ENCODE results near the gene SFR1. TPM values are rescaled to one million over a fixed set of nuclear protein-coding genes. Genes with fewer than 3 reads are reported as not detected.
A peak's percentile ranks its signal among the peaks of the same experiment; 100 is the strongest.

SFR1 gene
- total RNA-seq, 1 donor from 2014 or later = 5.5 TPM

GRCh38 chr10:104120512-104120902, 1.5 kb upstream of the SFR1 start:
- ATAC-seq = no peak
- peak overlapping the region; percentile 65 for H3K4me3 ChIP-seq
- DNase-seq = no peak
- H3K36me3 ChIP-seq = no peaks in the 10 kb centered on the region
- H3K27ac ChIP-seq = peak overlapping the region; percentile 100
- no peaks in the 10 kb centered on the region for H3K27me3 ChIP-seq
- H3K4me1 ChIP-seq = peaks cover 6% of the 10 kb centered on the region
- intact Hi-C loops (cut with DNase I) = no loop called here
- TF ChIP-seq, protein P1, sequence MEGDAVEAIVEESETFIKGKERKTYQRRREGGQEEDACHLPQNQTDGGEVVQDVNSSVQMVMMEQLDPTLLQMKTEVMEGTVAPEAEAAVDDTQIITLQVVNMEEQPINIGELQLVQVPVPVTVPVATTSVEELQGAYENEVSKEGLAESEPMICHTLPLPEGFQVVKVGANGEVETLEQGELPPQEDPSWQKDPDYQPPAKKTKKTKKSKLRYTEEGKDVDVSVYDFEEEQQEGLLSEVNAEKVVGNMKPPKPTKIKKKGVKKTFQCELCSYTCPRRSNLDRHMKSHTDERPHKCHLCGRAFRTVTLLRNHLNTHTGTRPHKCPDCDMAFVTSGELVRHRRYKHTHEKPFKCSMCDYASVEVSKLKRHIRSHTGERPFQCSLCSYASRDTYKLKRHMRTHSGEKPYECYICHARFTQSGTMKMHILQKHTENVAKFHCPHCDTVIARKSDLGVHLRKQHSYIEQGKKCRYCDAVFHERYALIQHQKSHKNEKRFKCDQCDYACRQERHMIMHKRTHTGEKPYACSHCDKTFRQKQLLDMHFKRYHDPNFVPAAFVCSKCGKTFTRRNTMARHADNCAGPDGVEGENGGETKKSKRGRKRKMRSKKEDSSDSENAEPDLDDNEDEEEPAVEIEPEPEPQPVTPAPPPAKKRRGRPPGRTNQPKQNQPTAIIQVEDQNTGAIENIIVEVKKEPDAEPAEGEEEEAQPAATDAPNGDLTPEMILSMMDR (IDR thresholded peaks at IDR 0.05) = no peak
- no peaks in the 10 kb centered on the region for H3K9me3 ChIP-seq

DNA sequence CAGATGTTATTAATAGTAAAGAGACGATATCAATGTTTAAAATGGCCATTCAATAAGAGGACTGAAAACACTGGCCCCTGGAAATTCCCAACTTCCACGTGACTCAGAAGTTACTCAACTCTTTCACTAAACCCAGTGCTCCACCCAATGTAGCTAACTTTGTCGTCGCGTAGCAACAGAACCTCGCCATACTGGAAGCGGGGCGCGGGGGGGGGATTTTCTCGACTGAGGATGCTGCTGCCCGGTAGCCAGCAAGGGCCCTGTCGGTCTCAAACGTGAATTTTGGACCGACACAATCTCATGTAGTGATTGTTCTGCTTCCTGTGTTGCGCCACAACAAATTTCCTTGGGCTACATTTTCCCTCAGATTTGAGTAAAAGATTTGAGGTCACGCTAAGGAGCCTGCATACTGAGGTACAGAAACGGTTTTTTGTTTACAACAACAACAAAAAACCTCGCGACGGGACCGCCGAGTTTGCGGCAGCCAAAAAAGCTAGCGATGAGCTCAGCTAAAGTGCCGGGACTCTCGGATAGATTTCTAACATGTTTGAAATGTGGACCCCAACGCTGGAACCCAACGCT, 977 bp upstream of the SFR1 start:
- H3K4me1 ChIP-seq = peaks cover 6% of the 10 kb centered on the region
- TF ChIP-seq, protein P1 (IDR thresholded peaks at IDR 0.05) = no peak
- intact Hi-C loops (cut with DNase I) = no loop called here
- no peaks in the 10 kb centered on the region for H3K9me3 ChIP-seq
- H3K36me3 ChIP-seq = no peaks in the 10 kb centered on the region
- H3K27ac ChIP-seq = peak overlapping the region; percentile 100
- no peaks in the 10 kb centered on the region for H3K27me3 ChIP-seq
- DNase-seq (peak; percentile 94), ATAC-seq (peak; percentile 69)
- H3K4me3 ChIP-seq = peak overlapping the region; percentile 65

- Histone ChIP-seq H3K9me3 (no peaks in the 10 kb centered on the region), H3K4me3 (peak overlapping the region; percentile 77), H3K4me1 (peaks cover 6% of the 10 kb centered on the region), H3K27ac (peak overlapping the region; percentile 100), H3K27me3 (no peaks in the 10 kb centered on the region), H3K36me3 (no peaks in the 10 kb centered on the region)
- intact Hi-C loops (cut with DNase I) = no loop called here
- TF ChIP-seq, protein P1 (IDR thresholded peaks at IDR 0.05) = no peak
- no peak for DNase-seq
- no peak for ATAC-seq
Measured at GRCh38 chr10:104122225-104123107, 495 bp downstream of the SFR1 start.

DNA sequence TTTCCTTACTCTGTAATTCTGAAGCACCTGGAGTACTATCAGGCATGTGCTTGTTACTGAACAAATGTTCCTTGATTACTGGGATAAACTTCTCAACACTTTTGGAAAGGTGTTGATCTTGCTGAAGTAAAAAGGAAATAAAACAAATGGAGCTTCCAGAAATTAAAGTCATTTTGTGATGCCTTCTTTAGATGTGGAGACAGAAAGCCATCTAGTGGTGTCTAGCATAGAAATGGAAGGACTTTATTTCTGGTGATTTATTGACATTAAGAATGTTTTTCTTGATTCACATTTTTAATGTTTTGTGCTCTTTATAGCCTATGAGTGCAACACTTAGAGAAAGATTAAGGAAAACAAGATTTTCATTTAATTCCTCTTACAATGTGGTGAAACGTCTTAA, 1.4 kb downstream of the SFR1 start:
- TF ChIP-seq, protein P1 (IDR thresholded peaks at IDR 0.05) = peak; percentile 13
- H3K27me3 ChIP-seq = no peaks in the 10 kb centered on the region
- peaks cover 6% of the 10 kb centered on the region for H3K4me1 ChIP-seq
- DNase-seq = no peak
- H3K4me3 ChIP-seq = no peak overlapping the region
- no peak for ATAC-seq
- no peaks in the 10 kb centered on the region for H3K9me3 ChIP-seq
- no peaks in the 10 kb centered on the region for H3K36me3 ChIP-seq
- H3K27ac ChIP-seq = no peak overlapping the region
- intact Hi-C loops (cut with DNase I) = no loop called here

- intact Hi-C loops (cut with DNase I) = no loop called here
- Histone ChIP-seq H3K4me3 (no peak overlapping the region), H3K27me3 (no peaks in the 10 kb centered on the region), H3K36me3 (no peaks in the 10 kb centered on the region), H3K4me1 (peaks cover 11% of the 10 kb centered on the region), H3K27ac (no peak overlapping the region), H3K9me3 (no peaks in the 10 kb centered on the region)
- DNase-seq (no peak), ATAC-seq (no peak)
- TF ChIP-seq, protein P1 (IDR thresholded peaks at IDR 0.05) = peak; percentile 24
Measured at GRCh38 chr10:104127411-104127810, 5.4 kb downstream of the SFR1 start.

Data from upper lobe of right lung (tissue), 1 donor.